Astrocyte (in vitro differentiated cells and primary cell): Measurements from ENCODE around the gene C2CD5. TPM values are rescaled to one million over a fixed set of nuclear protein-coding genes. Genes with fewer than 3 reads are reported as not detected.

ENCODE experiments used
- DNase-seq: peaks from one replicate; pipeline ENCODE4 v3.0.0-alpha.2; 2010; ENCODE audit warnings: low read depth
- FAIRE-seq: peaks from 2 replicates; lab custom pipeline; 2011; peaks lifted over from hg19 to GRCh38; lab: Jason Lieb, UNC
- H2AFZ ChIP-seq: 2 replicates; pipeline ENCODE4 v1.6.0; 2012; ENCODE audit warnings: low read depth, low read length, inconsistent platforms
- H3K27ac ChIP-seq: 2 replicates; pipeline ENCODE4 v1.5.1; 2011; ENCODE audit warnings: low read depth, low read length, inconsistent platforms
- H3K27me3 ChIP-seq: 2 replicates; pipeline ENCODE4 v1.6.0; 2011; ENCODE audit warnings: low read length, inconsistent platforms; ENCODE audit not compliant: insufficient read depth
- H3K36me3 ChIP-seq: 2 replicates; pipeline ENCODE4 v1.5.1; 2011; ENCODE audit warnings: low read length, inconsistent platforms; ENCODE audit not compliant: insufficient read depth
- H3K4me1 ChIP-seq: 2 replicates; pipeline ENCODE4 v1.5.1; 2011; ENCODE audit warnings: low read length, inconsistent platforms; ENCODE audit not compliant: insufficient read depth
- H3K4me2 ChIP-seq: 2 replicates; pipeline ENCODE4 v1.6.0; 2012; ENCODE audit warnings: low read length, inconsistent platforms
- H3K4me3 ChIP-seq: 2 replicates; pipeline ENCODE4 v1.5.1; 2011; ENCODE audit warnings: low read depth, mild to moderate bottlenecking, low read length, inconsistent platforms; ENCODE audit not compliant: insufficient read depth
- H3K79me2 ChIP-seq: 2 replicates; pipeline ENCODE4 v1.6.0; 2012; ENCODE audit warnings: mild to moderate bottlenecking, low read length, inconsistent platforms; ENCODE audit not compliant: insufficient read depth
- H3K9ac ChIP-seq: 2 replicates; pipeline ENCODE4 v1.6.0; 2012; ENCODE audit warnings: mild to moderate bottlenecking, low read length, inconsistent platforms
- H3K9me3 ChIP-seq: 2 replicates; pipeline ENCODE4 v1.5.1; 2012; ENCODE audit warnings: low read depth, mild to moderate bottlenecking, low read length, inconsistent platforms; ENCODE audit not compliant: insufficient read depth
- H4K20me1 ChIP-seq: 2 replicates; pipeline ENCODE4 v1.6.0; 2012; ENCODE audit warnings: low read length, inconsistent platforms; ENCODE audit not compliant: insufficient read depth
- H3K27ac Mint-ChIP-seq: one replicate; pipeline ENCODE4 v1.8.0; 2021; ENCODE audit warnings: mild to moderate bottlenecking, mixed read lengths; ENCODE audit not compliant: unreplicated experiment
- H3K27me3 Mint-ChIP-seq: one replicate; pipeline ENCODE4 v1.8.0; 2021; ENCODE audit warnings: low read depth, mixed read lengths; ENCODE audit not compliant: unreplicated experiment
- H3K36me3 Mint-ChIP-seq: one replicate; pipeline ENCODE4 v1.8.0; 2021; ENCODE audit warnings: low read depth, mixed read lengths; ENCODE audit not compliant: unreplicated experiment
- H3K4me1 Mint-ChIP-seq: one replicate; pipeline ENCODE4 v1.8.0; 2021; ENCODE audit warnings: low read depth, mixed read lengths; ENCODE audit not compliant: unreplicated experiment
- H3K4me3 Mint-ChIP-seq: one replicate; pipeline ENCODE4 v1.8.0; 2021; ENCODE audit warnings: mild to moderate bottlenecking, moderate library complexity, mixed read lengths; ENCODE audit not compliant: unreplicated experiment
- H3K9me3 Mint-ChIP-seq: one replicate; pipeline ENCODE4 v1.8.0; 2021; ENCODE audit warnings: mild to moderate bottlenecking, mixed read lengths; ENCODE audit not compliant: unreplicated experiment
- CTCF ChIP-seq: IDR thresholded peaks from 2 replicates; pipeline ENCODE4 v1.5.1; 2011; ENCODE audit warnings: low read depth, mild to moderate bottlenecking, inconsistent platforms, low read length, moderate library complexity; ENCODE audit not compliant: insufficient read depth
- EZH2 ChIP-seq: IDR thresholded peaks from 2 replicates; pipeline ENCODE4 v1.6.1; 2012; ENCODE audit warnings: mild to moderate bottlenecking, low read length, inconsistent platforms; ENCODE audit not compliant: insufficient read depth
- total RNA-seq: library from RNA; stranded (reverse); gene quantifications from 2 replicates; pipeline ENCODE4 v1.2.1, GENCODE V29; 2021

The C2CD5 gene
- total RNA-seq, 1 donor from 2014 or later: 14.7 TPM

DNA sequence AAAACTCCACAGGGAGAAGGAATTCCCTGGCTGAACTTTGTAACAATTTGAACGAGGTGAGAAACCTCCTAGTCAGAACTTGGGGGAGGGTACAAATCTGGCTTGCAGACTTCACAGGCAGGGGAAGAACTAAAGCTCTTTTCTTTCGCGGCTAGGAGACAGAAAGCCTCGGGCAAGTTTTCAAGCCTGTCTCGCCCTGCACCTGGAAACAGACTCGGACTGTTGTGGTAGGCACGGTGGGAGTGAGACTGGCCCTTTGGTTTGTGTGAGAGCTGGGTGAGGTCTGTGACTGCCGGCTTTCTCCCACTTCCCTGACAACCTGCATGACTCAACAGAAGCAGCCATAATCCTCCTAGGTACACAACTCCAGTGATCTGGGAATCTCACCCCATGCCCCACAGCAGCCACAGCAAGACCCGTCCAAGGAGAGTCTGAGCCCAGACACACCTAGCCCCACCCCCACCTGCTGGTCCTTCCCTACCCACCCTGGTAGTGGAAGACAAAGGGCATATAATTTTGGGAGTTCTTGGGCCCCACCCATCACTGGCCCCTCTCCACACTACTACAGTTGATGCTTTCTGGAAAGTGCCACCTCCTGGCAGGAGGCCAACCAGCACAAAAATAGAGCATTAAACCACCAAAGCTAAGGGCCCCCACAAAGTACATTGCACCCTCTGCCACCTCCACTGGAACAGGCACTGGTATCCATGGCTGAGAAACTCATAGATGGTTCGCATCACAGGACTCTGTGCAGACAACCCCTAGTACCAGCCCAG, 107.1 kb downstream of the C2CD5 start:
- peaks cover 2% of the 10 kb centered on the region for H3K4me1 Mint-ChIP-seq
- no peak overlapping the region for H3K4me3 Mint-ChIP-seq
- FAIRE-seq (no peak), DNase-seq (no peak)
- Histone ChIP-seq H4K20me1 (no peaks in the 10 kb centered on the region), H3K36me3 (no peaks in the 10 kb centered on the region), H3K79me2 (no peaks in the 10 kb centered on the region), H3K4me3 (no peak overlapping the region), H2AFZ (peak overlapping the region; percentile 73), H3K27ac (no peak overlapping the region), H3K9me3 (no peaks in the 10 kb centered on the region), H3K4me2 (peak overlapping the region; percentile 68), H3K9ac (no peak overlapping the region), H3K4me1 (peaks cover 5% of the 10 kb centered on the region), H3K27me3 (no peaks in the 10 kb centered on the region)
- no peaks in the 10 kb centered on the region for H3K27me3 Mint-ChIP-seq
- H3K36me3 Mint-ChIP-seq: no peaks in the 10 kb centered on the region
- TF ChIP-seq EZH2 (no peak), CTCF (no peak)
- peak overlapping the region; percentile 44 for H3K27ac Mint-ChIP-seq
- no peaks in the 10 kb centered on the region for H3K9me3 Mint-ChIP-seq

GRCh38 chr12:22435583-22435982, 108.8 kb downstream of the C2CD5 start:
- Histone ChIP-seq H3K9ac (no peak overlapping the region), H3K27ac (no peak overlapping the region), H3K27me3 (no peaks in the 10 kb centered on the region), H3K4me2 (no peak overlapping the region), H3K4me1 (peaks cover 5% of the 10 kb centered on the region), H3K36me3 (no peaks in the 10 kb centered on the region), H3K4me3 (no peak overlapping the region), H2AFZ (no peak overlapping the region), H4K20me1 (no peaks in the 10 kb centered on the region), H3K9me3 (no peaks in the 10 kb centered on the region), H3K79me2 (no peaks in the 10 kb centered on the region)
- Mint-ChIP-seq H3K36me3 (no peaks in the 10 kb centered on the region), H3K27ac (no peak overlapping the region), H3K4me3 (no peak overlapping the region), H3K9me3 (no peaks in the 10 kb centered on the region), H3K27me3 (no peaks in the 10 kb centered on the region), H3K4me1 (peaks cover 2% of the 10 kb centered on the region)
- TF ChIP-seq CTCF: no peak
- TF ChIP-seq EZH2: no peak
- FAIRE-seq: no peak
- no peak for DNase-seq

DNA sequence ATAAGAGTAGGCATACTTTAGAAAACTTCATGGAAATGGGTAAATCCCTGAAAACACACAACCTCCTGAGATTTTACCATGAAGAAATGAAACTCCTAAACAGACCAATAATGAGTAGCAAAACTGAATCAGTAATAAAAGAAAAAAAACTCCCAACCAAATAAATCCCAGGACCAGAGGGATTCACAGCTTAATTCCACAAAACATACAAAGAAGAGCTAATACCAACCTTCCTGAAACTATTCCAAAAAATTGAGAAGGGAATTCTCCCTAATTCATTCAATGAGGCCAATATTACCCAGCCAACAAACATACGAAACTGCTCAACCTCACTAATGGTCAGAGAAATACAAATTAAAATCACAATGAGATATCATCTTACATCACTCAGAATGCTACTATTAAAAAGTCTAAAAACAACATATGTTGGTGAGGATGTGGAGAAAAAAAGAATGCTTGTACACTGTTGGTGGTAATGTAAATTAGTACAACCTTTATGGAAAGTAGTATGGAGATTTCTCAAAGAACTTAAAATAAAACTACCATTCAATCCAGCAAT, 112.6 kb downstream of the C2CD5 start:
- Histone ChIP-seq H3K27ac (no peak overlapping the region), H3K4me2 (no peak overlapping the region), H3K4me3 (no peak overlapping the region), H3K9ac (no peak overlapping the region), H3K79me2 (no peaks in the 10 kb centered on the region), H4K20me1 (no peaks in the 10 kb centered on the region), H3K36me3 (no peaks in the 10 kb centered on the region), H3K9me3 (no peaks in the 10 kb centered on the region), H3K4me1 (peaks cover under 1% of the 10 kb centered on the region), H3K27me3 (no peaks in the 10 kb centered on the region), H2AFZ (no peak overlapping the region)
- H3K36me3 Mint-ChIP-seq: no peaks in the 10 kb centered on the region
- H3K9me3 Mint-ChIP-seq: no peaks in the 10 kb centered on the region
- no peaks in the 10 kb centered on the region for H3K27me3 Mint-ChIP-seq
- TF ChIP-seq CTCF: no peak
- TF ChIP-seq EZH2: no peak
- DNase-seq: no peak
- FAIRE-seq: no peak
- no peaks in the 10 kb centered on the region for H3K4me1 Mint-ChIP-seq
- H3K27ac Mint-ChIP-seq: no peak overlapping the region
- no peak overlapping the region for H3K4me3 Mint-ChIP-seq
